Left kidney (tissue), 8 donors: ENCODE measurements around the gene SUN1. TPM values are rescaled to one million over a fixed set of nuclear protein-coding genes. Genes with fewer than 3 reads are reported as not detected.
"Not testable (repeated sequence)": the region's sequence is repeated elsewhere in the genome, so short reads cannot be mapped to it uniquely, and the experiment has no call there.

Experiments
- DNase-seq: peaks from one replicate; pipeline ENCODE4 v3.0.0-alpha.2; 2013
- long read RNA-seq, 8 donors: transcript quantifications; one replicate each; lab custom pipeline, GENCODE V29; 2026
- polyA plus RNA-seq: library from polyadenylated mRNA; unstranded; fragments of 120-200 nt; gene quantifications from one replicate; pipeline ENCODE4 v1.2.1, GENCODE V29; 2013; ENCODE audit not compliant: insufficient read length

Gene SUN1
- 163 TPM for polyA plus RNA-seq
- long read RNA-seq, donor 1, partial matches to known transcripts, result 0 of 2 reads
- long read RNA-seq, donor 1, other reads (novel, unspliced or antisense), result 0 of 2 reads
- long read RNA-seq, donor 2, partial matches to known transcripts, result 0 of 14 reads
- long read RNA-seq, donor 2, other reads (novel, unspliced or antisense), result 7 of 14 reads
- long read RNA-seq, donor 3, partial matches to known transcripts, result 54 of 71 reads
- long read RNA-seq, donor 3, other reads (novel, unspliced or antisense), result 12 of 71 reads
- long read RNA-seq, donor 4, partial matches to known transcripts, result 0 of 1 reads
- long read RNA-seq, donor 4, other reads (novel, unspliced or antisense), result 0 of 1 reads
- long read RNA-seq, donor 5, full-length matches to known transcripts, result 3 of 118 reads
- long read RNA-seq, donor 5, partial matches to known transcripts, result 115 of 118 reads
- long read RNA-seq, donor 5, other reads (novel, unspliced or antisense), result 0 of 118 reads
- long read RNA-seq, donor 6, partial matches to known transcripts, result 15 of 19 reads
- long read RNA-seq, donor 6, other reads (novel, unspliced or antisense), result 0 of 19 reads
- long read RNA-seq, donor 7, partial matches to known transcripts, result 25 of 36 reads
- long read RNA-seq, donor 7, other reads (novel, unspliced or antisense), result 6 of 36 reads
- long read RNA-seq, donor 8, partial matches to known transcripts, result 0 of 2 reads
- long read RNA-seq, donor 8, other reads (novel, unspliced or antisense), result 0 of 2 reads

GRCh38 chr7:832167-832967 is at the start of gene SUN1:
SUN1 (plus strand) TSS chr7:832476; CDS start chr7:832525, 49 bp downstream.
- peak; percentile 63 for DNase-seq

GRCh38 chr7:782718-783449 is 49.4 kb upstream of the SUN1 start:
- DNase-seq, result no peak

- DNase-seq, result no peak
Observed at GRCh38 chr7:783556-784490, 48.5 kb upstream of the SUN1 start.

- DNase-seq, result no peak
Observed at GRCh38 chr7:784971-785370, 47.3 kb upstream of the SUN1 start.

- DNase-seq, result no peak
Observed at GRCh38 chr7:785416-785815, 46.9 kb upstream of the SUN1 start.

- no peak for DNase-seq
Observed at GRCh38 chr7:786472-787255, 45.6 kb upstream of the SUN1 start.

GRCh38 chr7:787332-788240 is 44.7 kb upstream of the SUN1 start:
- no peak for DNase-seq

GRCh38 chr7:791519-791918 is 40.8 kb upstream of the SUN1 start:
- DNase-seq, result no peak

- no peak for DNase-seq
Observed at GRCh38 chr7:794207-794606, 38.1 kb upstream of the SUN1 start.

- no peak for DNase-seq
Observed at GRCh38 chr7:794671-795329, 37.5 kb upstream of the SUN1 start.

GRCh38 chr7:796434-797169 is 35.7 kb upstream of the SUN1 start:
- DNase-seq, result not testable (repeated sequence)

GRCh38 chr7:798921-799470 is 33.3 kb upstream of the SUN1 start:
- DNase-seq, result no peak

- DNase-seq, result no peak
Observed at GRCh38 chr7:800692-801091, 31.6 kb upstream of the SUN1 start.

GRCh38 chr7:801351-801750 is 30.9 kb upstream of the SUN1 start:
- not testable (repeated sequence) for DNase-seq

GRCh38 chr7:801940-802381 is 30.3 kb upstream of the SUN1 start:
- DNase-seq, result no peak

GRCh38 chr7:802500-803242 is 29.6 kb upstream of the SUN1 start:
- no peak for DNase-seq
